Activated T-helper 17 cell treated with anti-CD3 and anti-CD28 coated beads, Interleukin-2, amount 50 U/mL, for 72 hours (primary cell): ENCODE measurements around the gene MBOAT1. TPM values are rescaled to one million over a fixed set of nuclear protein-coding genes. Genes with fewer than 3 reads are reported as not detected.
"Not testable (repeated sequence)": the region's sequence is repeated elsewhere in the genome, so short reads cannot be mapped to it uniquely, and the experiment has no call there.

ENCODE experiments used
- ATAC-seq: fragments of 150-1000 bp; cut with Tn5 transposase; replicated peaks from 2 replicates; pipeline ENCODE4 v1.10.0; 2021; ENCODE audit warnings: mild to moderate bottlenecking, moderate library complexity
- H3K27ac Mint-ChIP-seq: one replicate; pipeline ENCODE4 v1.8.0; 2022; ENCODE audit warnings: mixed read lengths
- H3K27me3 Mint-ChIP-seq: one replicate; pipeline ENCODE4 v1.8.0; 2022; ENCODE audit warnings: mixed read lengths
- H3K36me3 Mint-ChIP-seq: one replicate; pipeline ENCODE4 v1.8.0; 2022; ENCODE audit warnings: low read depth, mild to moderate bottlenecking, mixed read lengths
- H3K4me1 Mint-ChIP-seq: one replicate; pipeline ENCODE4 v1.8.0; 2022; ENCODE audit warnings: mixed read lengths
- H3K4me3 Mint-ChIP-seq: one replicate; pipeline ENCODE4 v1.8.0; 2022; ENCODE audit warnings: mild to moderate bottlenecking, mixed read lengths
- H3K9me3 Mint-ChIP-seq: one replicate; pipeline ENCODE4 v1.8.0; 2022; ENCODE audit warnings: mixed read lengths
- total RNA-seq, 2 donors: library from RNA; stranded (reverse); gene quantifications; one replicate each; pipeline ENCODE4 v1.2.3, GENCODE V29; 2022

Gene MBOAT1
- total RNA-seq = 10 to 100 TPM; 15.7 to 18.3 TPM

GRCh38 chr6:20212392-20213111 lies at the start of gene MBOAT1:
Gene MBOAT1, minus strand, starts transcription at chr6:20212469. Its CDS starts 235 bp downstream, at chr6:20212234.
- H3K27ac Mint-ChIP-seq = peak within 1 kb of the TSS; percentile 93
- no peaks in the 10 kb centered on the region for H3K36me3 Mint-ChIP-seq
- peaks cover 26% of the 10 kb centered on the region for H3K4me1 Mint-ChIP-seq
- no peaks in the 10 kb centered on the region for H3K27me3 Mint-ChIP-seq
- H3K9me3 Mint-ChIP-seq = no peaks in the 10 kb centered on the region
- H3K4me3 Mint-ChIP-seq = peak within 1 kb of the TSS; percentile 98
- ATAC-seq = peak; percentile 85

- no peaks in the 10 kb centered on the region for H3K4me1 Mint-ChIP-seq
- ATAC-seq = no peak
- no peaks in the 10 kb centered on the region for H3K9me3 Mint-ChIP-seq
- H3K27ac Mint-ChIP-seq = no peak overlapping the region
- H3K36me3 Mint-ChIP-seq = no peaks in the 10 kb centered on the region
- no peaks in the 10 kb centered on the region for H3K27me3 Mint-ChIP-seq
- H3K4me3 Mint-ChIP-seq = no peak overlapping the region
Measured at GRCh38 chr6:20261685-20262084, 49.4 kb upstream of the MBOAT1 start.

GRCh38 chr6:20260360-20260759 lies 48.1 kb upstream of the MBOAT1 start:
- Mint-ChIP-seq H3K36me3 (no peaks in the 10 kb centered on the region), H3K27ac (no peak overlapping the region), H3K9me3 (no peaks in the 10 kb centered on the region), H3K27me3 (no peaks in the 10 kb centered on the region), H3K4me3 (no peak overlapping the region), H3K4me1 (no peaks in the 10 kb centered on the region)
- ATAC-seq = no peak

- no peaks in the 10 kb centered on the region for H3K4me1 Mint-ChIP-seq
- H3K27me3 Mint-ChIP-seq = no peaks in the 10 kb centered on the region
- no peaks in the 10 kb centered on the region for H3K9me3 Mint-ChIP-seq
- H3K27ac Mint-ChIP-seq = no peak overlapping the region
- no peak for ATAC-seq
- no peaks in the 10 kb centered on the region for H3K36me3 Mint-ChIP-seq
- no peak overlapping the region for H3K4me3 Mint-ChIP-seq
Measured at GRCh38 chr6:20259316-20260049, 47.2 kb upstream of the MBOAT1 start.

GRCh38 chr6:20255428-20255827 lies 43.2 kb upstream of the MBOAT1 start:
- Mint-ChIP-seq H3K9me3 (no peaks in the 10 kb centered on the region), H3K27ac (no peak overlapping the region), H3K4me3 (no peak overlapping the region), H3K4me1 (no peaks in the 10 kb centered on the region), H3K36me3 (no peaks in the 10 kb centered on the region), H3K27me3 (peaks cover 3% of the 10 kb centered on the region)
- ATAC-seq = no peak

- H3K36me3 Mint-ChIP-seq = no peaks in the 10 kb centered on the region
- peaks cover 3% of the 10 kb centered on the region for H3K27me3 Mint-ChIP-seq
- no peaks in the 10 kb centered on the region for H3K4me1 Mint-ChIP-seq
- no peak overlapping the region for H3K4me3 Mint-ChIP-seq
- ATAC-seq = no peak
- H3K27ac Mint-ChIP-seq = no peak overlapping the region
- no peaks in the 10 kb centered on the region for H3K9me3 Mint-ChIP-seq
Measured at GRCh38 chr6:20254295-20254694, 42.0 kb upstream of the MBOAT1 start.

GRCh38 chr6:20253021-20253420 lies 40.8 kb upstream of the MBOAT1 start:
- Mint-ChIP-seq H3K9me3 (no peaks in the 10 kb centered on the region), H3K4me3 (no peak overlapping the region), H3K27me3 (peaks cover 3% of the 10 kb centered on the region), H3K27ac (no peak overlapping the region), H3K36me3 (no peaks in the 10 kb centered on the region), H3K4me1 (no peaks in the 10 kb centered on the region)
- ATAC-seq = no peak

GRCh38 chr6:20252311-20252710 lies 40.0 kb upstream of the MBOAT1 start:
- Mint-ChIP-seq H3K4me1 (no peaks in the 10 kb centered on the region), H3K4me3 (no peak overlapping the region), H3K36me3 (no peaks in the 10 kb centered on the region), H3K27me3 (peaks cover 3% of the 10 kb centered on the region), H3K27ac (no peak overlapping the region), H3K9me3 (no peaks in the 10 kb centered on the region)
- no peak for ATAC-seq

GRCh38 chr6:20251525-20251924 lies 39.3 kb upstream of the MBOAT1 start:
- Mint-ChIP-seq H3K36me3 (no peaks in the 10 kb centered on the region), H3K27ac (no peak overlapping the region), H3K4me3 (no peak overlapping the region), H3K4me1 (no peaks in the 10 kb centered on the region), H3K27me3 (peaks cover 3% of the 10 kb centered on the region), H3K9me3 (no peaks in the 10 kb centered on the region)
- ATAC-seq = no peak

- Mint-ChIP-seq H3K4me3 (no peak overlapping the region), H3K27ac (no peak overlapping the region), H3K27me3 (no peaks in the 10 kb centered on the region), H3K9me3 (no peaks in the 10 kb centered on the region), H3K36me3 (no peaks in the 10 kb centered on the region), H3K4me1 (no peaks in the 10 kb centered on the region)
- no peak for ATAC-seq
Measured at GRCh38 chr6:20246125-20246524, 33.9 kb upstream of the MBOAT1 start.

- not testable (repeated sequence) for H3K4me3 Mint-ChIP-seq, H3K27me3 Mint-ChIP-seq, H3K9me3 Mint-ChIP-seq, ATAC-seq, H3K27ac Mint-ChIP-seq, H3K4me1 Mint-ChIP-seq, H3K36me3 Mint-ChIP-seq
Measured at GRCh38 chr6:20244807-20245681, 32.8 kb upstream of the MBOAT1 start.

GRCh38 chr6:20243288-20243687 lies 31.0 kb upstream of the MBOAT1 start:
- no peaks in the 10 kb centered on the region for H3K36me3 Mint-ChIP-seq
- H3K27ac Mint-ChIP-seq = no peak overlapping the region
- H3K27me3 Mint-ChIP-seq = no peaks in the 10 kb centered on the region
- H3K4me1 Mint-ChIP-seq = no peaks in the 10 kb centered on the region
- no peak for ATAC-seq
- H3K9me3 Mint-ChIP-seq = no peaks in the 10 kb centered on the region
- no peak overlapping the region for H3K4me3 Mint-ChIP-seq

GRCh38 chr6:20242397-20242796 lies 30.1 kb upstream of the MBOAT1 start:
- ATAC-seq = no peak
- Mint-ChIP-seq H3K27ac (no peak overlapping the region), H3K27me3 (no peaks in the 10 kb centered on the region), H3K4me1 (peaks cover 6% of the 10 kb centered on the region), H3K36me3 (no peaks in the 10 kb centered on the region), H3K4me3 (no peak overlapping the region), H3K9me3 (no peaks in the 10 kb centered on the region)

GRCh38 chr6:20241102-20241501 lies 28.8 kb upstream of the MBOAT1 start:
- no peak overlapping the region for H3K27ac Mint-ChIP-seq
- H3K27me3 Mint-ChIP-seq = no peaks in the 10 kb centered on the region
- peaks cover 6% of the 10 kb centered on the region for H3K4me1 Mint-ChIP-seq
- no peaks in the 10 kb centered on the region for H3K9me3 Mint-ChIP-seq
- ATAC-seq = no peak
- no peaks in the 10 kb centered on the region for H3K36me3 Mint-ChIP-seq
- H3K4me3 Mint-ChIP-seq = no peak overlapping the region
